ENCODE data around the gene KIFAP3. TPM values are rescaled to one million over a fixed set of nuclear protein-coding genes. Genes with fewer than 3 reads are reported as not detected.

Gene KIFAP3
- total RNA-seq, 1 experiment from 2014 or later: 20.0 TPM

DNA sequence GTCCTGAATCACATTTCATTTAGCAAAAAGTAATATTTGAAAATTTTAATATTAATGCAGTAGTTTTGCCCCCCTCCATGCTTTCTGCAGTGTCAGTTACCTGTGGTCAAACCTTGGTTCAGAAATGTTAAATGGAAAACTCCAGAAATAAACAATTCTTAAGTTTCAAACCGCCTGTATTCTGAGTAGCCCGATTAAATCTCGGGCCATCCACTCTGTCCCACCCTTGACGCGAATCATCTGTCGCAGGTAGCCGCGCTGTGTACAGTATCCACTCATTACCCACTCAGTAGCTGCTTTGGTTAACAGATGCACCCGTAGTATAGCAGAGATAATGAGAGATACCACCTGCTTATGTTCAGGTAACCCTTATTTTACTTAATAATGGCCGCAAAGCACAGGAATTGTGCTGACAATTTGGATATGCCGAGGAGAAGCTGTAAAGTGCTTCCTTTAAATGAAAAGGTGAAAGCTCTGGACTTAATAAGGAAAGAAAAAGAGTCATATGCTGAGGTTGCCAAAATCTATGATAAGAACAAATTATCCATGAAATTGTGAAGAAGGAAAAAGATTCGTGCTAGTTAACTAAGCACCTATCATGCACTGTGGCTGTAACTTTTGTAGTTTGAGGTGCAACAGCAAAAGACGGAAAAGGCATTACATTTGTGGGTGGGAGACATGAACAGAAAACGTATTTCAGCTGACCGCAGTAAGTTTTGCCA, 179.9 kb downstream of the KIFAP3 start:
- in situ Hi-C loops (cut with HindIII; ENCODE audit: low pct_unique_long_range_greater_than_20kb, low sequenced_read_pairs): no loop called here
- ATAC-seq (no peak), DNase-seq (ENCODE audit: low read depth, low spot score) (no peak)
- intact Hi-C loops (cut with micrococcal nuclease; ENCODE audit: unreplicated experiment): no loop called here
- H3K4me3 ChIP-seq (ENCODE audit: low read depth in 2 of 2, low read length in 2 of 2): peak overlapping the region; percentile 73 to 92
- peaks cover 8% of the 10 kb centered on the region; the same call in 1 of the 2 replicates for H3K36me3 ChIP-seq (ENCODE audit: control insufficient read depth, insufficient read depth, low read length)
- POLR2A ChIA-PET: no interaction called here
- peak overlapping the region; percentile 100 for H3K27ac ChIP-seq (ENCODE audit: low read length)
- CTCF ChIA-PET: no interaction called here
- no peak for TF ChIP-seq TCF7L2 (IDR thresholded peaks at IDR 0.05; ENCODE audit: low read depth, low read length)
- H3K9me3 ChIP-seq (ENCODE audit: control insufficient read depth, insufficient read depth, low read depth, low read length): no peaks in the 10 kb centered on the region
- H3K27me3 ChIP-seq (ENCODE audit: control insufficient read depth, insufficient read depth, low read length): no peaks in the 10 kb centered on the region; the same call in 1 of the 2 replicates
- BruUV-seq (replicated peaks): TSS peak; percentile 96
- peaks cover 24% of the 10 kb centered on the region for H3K4me1 ChIP-seq (ENCODE audit: control insufficient read depth, insufficient read depth, low read length)

- TF ChIP-seq SIN3A (IDR thresholded peaks at IDR 0.05; ENCODE audit: borderline replicate concordance, insufficient read depth, low read depth, low read length): 0 out of 2 replicates have a peak, but pooled peaks have one; percentile 28
- TF ChIP-seq TCF7L2 (IDR thresholded peaks at IDR 0.05; ENCODE audit: low read depth, low read length): 0 out of 2 replicates have a peak, but pooled peaks have one; percentile 19
- TF ChIP-seq, protein P1, sequence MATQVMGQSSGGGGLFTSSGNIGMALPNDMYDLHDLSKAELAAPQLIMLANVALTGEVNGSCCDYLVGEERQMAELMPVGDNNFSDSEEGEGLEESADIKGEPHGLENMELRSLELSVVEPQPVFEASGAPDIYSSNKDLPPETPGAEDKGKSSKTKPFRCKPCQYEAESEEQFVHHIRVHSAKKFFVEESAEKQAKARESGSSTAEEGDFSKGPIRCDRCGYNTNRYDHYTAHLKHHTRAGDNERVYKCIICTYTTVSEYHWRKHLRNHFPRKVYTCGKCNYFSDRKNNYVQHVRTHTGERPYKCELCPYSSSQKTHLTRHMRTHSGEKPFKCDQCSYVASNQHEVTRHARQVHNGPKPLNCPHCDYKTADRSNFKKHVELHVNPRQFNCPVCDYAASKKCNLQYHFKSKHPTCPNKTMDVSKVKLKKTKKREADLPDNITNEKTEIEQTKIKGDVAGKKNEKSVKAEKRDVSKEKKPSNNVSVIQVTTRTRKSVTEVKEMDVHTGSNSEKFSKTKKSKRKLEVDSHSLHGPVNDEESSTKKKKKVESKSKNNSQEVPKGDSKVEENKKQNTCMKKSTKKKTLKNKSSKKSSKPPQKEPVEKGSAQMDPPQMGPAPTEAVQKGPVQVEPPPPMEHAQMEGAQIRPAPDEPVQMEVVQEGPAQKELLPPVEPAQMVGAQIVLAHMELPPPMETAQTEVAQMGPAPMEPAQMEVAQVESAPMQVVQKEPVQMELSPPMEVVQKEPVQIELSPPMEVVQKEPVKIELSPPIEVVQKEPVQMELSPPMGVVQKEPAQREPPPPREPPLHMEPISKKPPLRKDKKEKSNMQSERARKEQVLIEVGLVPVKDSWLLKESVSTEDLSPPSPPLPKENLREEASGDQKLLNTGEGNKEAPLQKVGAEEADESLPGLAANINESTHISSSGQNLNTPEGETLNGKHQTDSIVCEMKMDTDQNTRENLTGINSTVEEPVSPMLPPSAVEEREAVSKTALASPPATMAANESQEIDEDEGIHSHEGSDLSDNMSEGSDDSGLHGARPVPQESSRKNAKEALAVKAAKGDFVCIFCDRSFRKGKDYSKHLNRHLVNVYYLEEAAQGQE (IDR thresholded peaks at IDR 0.05; ENCODE audit: insufficient read depth in 1 of 2, low read depth in 2 of 2, low read length in 1 of 2): no peak
- no peak for TF ChIP-seq CTCF (IDR thresholded peaks at IDR 0.05)
- peak; percentile 22 for TF ChIP-seq POLR2AphosphoS5 (IDR thresholded peaks at IDR 0.05; ENCODE audit: low read depth, low read length)
These were observed 180.7 kb downstream of the KIFAP3 start, which contains the start of gene SCYL3 for GRCh38 chr1:169893645-169894423. SCYL3 (minus strand) TSS chr1:169893896; CDS start chr1:169888840, 5,056 bp downstream.

More at GRCh38 chr1:169893645-169894423, 180.7 kb downstream of the KIFAP3 start, which contains the start of gene SCYL3:
- peak within 1 kb of the TSS; percentile 73 to 92 for H3K4me3 ChIP-seq (ENCODE audit: low read depth in 2 of 2, low read length in 2 of 2)
- in situ Hi-C loops (cut with HindIII; ENCODE audit: low pct_unique_long_range_greater_than_20kb, low sequenced_read_pairs) (no loop called here), intact Hi-C loops (cut with micrococcal nuclease; ENCODE audit: unreplicated experiment) (no loop called here)
- ChIA-PET CTCF (interaction anchor here (0.6 kb wide), 1 partner anchor 517 kb away, joined by 3 read pairs; no protein-coding TSS in a partner anchor), POLR2A (interaction anchor here (0.6 to 0.7 kb wide), 7 partner anchors 41 to 1036 kb away, joined by 3 to 14 read pairs (median 5); no protein-coding TSS in a partner anchor)
- peak; percentile 95 for DNase-seq (ENCODE audit: low read depth, low spot score)
- peak; percentile 98 for ATAC-seq
- H3K36me3 ChIP-seq (ENCODE audit: control insufficient read depth, insufficient read depth, low read length): peaks cover 8% of the 10 kb centered on the region; the same call in 1 of the 2 replicates
- H3K27me3 ChIP-seq (ENCODE audit: control insufficient read depth, insufficient read depth, low read length): no peaks in the 10 kb centered on the region; the same call in 1 of the 2 replicates
- H3K4me1 ChIP-seq (ENCODE audit: control insufficient read depth, insufficient read depth, low read length): peaks cover 25% of the 10 kb centered on the region
- H3K27ac ChIP-seq (ENCODE audit: low read length): peak within 1 kb of the TSS; percentile 100
- no TSS peak for BruUV-seq (replicated peaks)
- H3K9me3 ChIP-seq (ENCODE audit: control insufficient read depth, insufficient read depth, low read depth, low read length): no peaks in the 10 kb centered on the region
